Measurements from ENCODE around the gene HOXA7. TPM values are rescaled to one million over a fixed set of nuclear protein-coding genes. Genes with fewer than 3 reads are reported as not detected.

The HOXA7 gene
- total RNA-seq, 1 experiment from 2014 or later, result not detected

DNA sequence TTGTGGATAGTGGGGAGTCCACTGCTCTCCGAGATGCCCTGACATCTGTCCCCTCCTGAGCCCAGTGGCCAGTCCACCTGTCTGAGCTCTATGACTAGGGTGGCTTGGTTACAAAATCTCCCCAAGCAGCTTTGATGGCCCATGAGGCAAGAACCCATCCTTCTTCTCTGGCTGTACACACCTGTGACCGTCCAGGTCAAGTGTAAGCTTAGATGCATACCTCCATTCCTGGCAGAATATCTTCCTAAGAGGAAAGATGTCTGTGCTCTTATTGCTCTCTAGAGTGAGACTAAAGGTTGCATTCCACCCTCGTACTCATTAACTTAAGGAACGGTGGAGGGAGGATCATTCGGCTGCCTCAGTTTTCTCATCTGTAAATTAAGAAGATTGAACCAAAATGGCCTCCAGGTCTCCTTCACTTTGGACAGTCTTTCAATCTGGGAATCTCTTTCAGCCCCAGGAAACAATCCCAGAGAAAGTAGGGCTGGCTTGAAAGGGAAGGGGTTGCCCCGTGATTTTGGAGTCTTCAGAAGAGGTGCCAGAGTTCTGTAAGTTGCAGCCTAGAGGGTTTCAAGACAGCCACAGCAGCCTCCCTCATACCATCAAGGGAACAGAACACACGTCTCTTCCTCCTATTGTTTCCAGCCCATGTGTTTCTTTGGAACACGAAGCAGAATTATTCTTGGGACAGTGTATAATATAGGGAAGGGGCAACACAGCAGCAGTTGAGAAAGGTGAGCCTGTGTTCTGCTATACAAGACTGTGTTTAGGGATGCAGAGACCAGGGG is 31.4 kb downstream of the HOXA7 start:
- Histone ChIP-seq H3K9me2 (ENCODE audit: insufficient read depth) (no peaks in the 10 kb centered on the region), H3K4me3 (no peak overlapping the region), H2AFZ (no peak overlapping the region), H3K27me3 (ENCODE audit: insufficient read depth, low read depth) (no peaks in the 10 kb centered on the region), H3F3A (ENCODE audit: insufficient read depth, low read depth) (peaks cover 11% of the 10 kb centered on the region; the same call in 1 of the 2 replicates), H3K79me2 (ENCODE audit: low read depth) (no peaks in the 10 kb centered on the region), H4K20me1 (ENCODE audit: insufficient read depth) (no peaks in the 10 kb centered on the region), H3K4me1 (replicated peaks; ENCODE audit: insufficient read depth) (peaks cover 9% of the 10 kb centered on the region; the same call in 1 of the 2 replicates), H3K4me2 (no peak overlapping the region), H3K36me3 (ENCODE audit: low read depth) (peaks cover 8% of the 10 kb centered on the region; the same call in 1 of the 2 replicates), H3K9me3 (ENCODE audit: insufficient read depth, low read depth) (no peaks in the 10 kb centered on the region), H3K27ac (no peak overlapping the region)
- no peak for DNase-seq
- intact Hi-C loops (cut with micrococcal nuclease; ENCODE audit: unreplicated experiment), result no loop called here
- ChIA-PET CTCF (no interaction called here), POLR2A (ENCODE audit: unreplicated experiment) (no interaction called here)
- TF ChIP-seq EZH2 (IDR thresholded peaks at IDR 0.05; ENCODE audit: low read depth), result no peak
- BruUV-seq (replicated peaks), result no TSS peak

DNA sequence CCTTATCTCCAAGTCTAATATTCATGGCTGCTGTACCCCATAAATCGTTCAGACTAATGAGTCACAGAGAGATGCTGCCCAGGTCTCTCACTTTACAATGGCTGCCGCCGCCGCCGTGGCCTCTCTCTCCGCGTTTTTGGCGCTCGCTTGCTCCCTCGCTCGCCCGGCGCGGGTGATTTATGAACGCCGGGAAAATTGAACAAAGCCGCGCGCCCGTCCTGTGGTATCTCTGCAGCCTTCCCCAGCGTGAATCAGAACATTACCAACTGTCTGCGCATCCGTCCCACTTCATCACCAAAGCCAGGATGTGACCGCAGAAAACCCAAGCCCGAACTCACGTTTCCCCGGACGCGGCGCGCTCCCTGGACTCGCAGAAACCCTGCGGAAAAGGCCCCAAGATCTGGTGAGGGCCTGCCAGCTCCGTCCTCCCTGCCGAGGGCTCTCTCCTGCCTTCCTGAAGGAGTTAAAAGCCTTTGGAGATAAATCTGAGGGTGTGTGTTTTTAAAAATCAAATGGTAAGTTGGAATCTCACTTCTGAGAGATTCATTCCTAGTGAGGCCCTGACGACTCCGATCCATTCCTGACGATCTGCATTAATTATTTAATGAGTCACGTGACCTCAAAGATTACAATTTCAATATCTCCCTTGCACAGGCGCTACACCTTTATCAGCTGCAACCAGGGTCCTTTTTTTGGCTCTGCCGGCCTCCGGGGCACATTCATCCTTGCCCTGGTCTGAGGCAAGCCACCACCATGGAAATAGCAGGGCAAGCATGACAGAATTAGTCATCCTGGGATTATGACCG is 32.2 kb downstream of the HOXA7 start:
- Histone ChIP-seq H3K27ac (no peak overlapping the region), H3K27me3 (ENCODE audit: insufficient read depth, low read depth) (no peaks in the 10 kb centered on the region), H3K79me2 (ENCODE audit: low read depth) (no peaks in the 10 kb centered on the region), H3K9me3 (ENCODE audit: insufficient read depth, low read depth) (no peaks in the 10 kb centered on the region), H4K20me1 (ENCODE audit: insufficient read depth) (no peaks in the 10 kb centered on the region), H3K36me3 (ENCODE audit: low read depth) (peaks cover 8% of the 10 kb centered on the region; the same call in 1 of the 2 replicates), H3K4me2 (no peak overlapping the region), H3K4me1 (replicated peaks; ENCODE audit: insufficient read depth) (peaks cover 9% of the 10 kb centered on the region; the same call in 1 of the 2 replicates), H3F3A (ENCODE audit: insufficient read depth, low read depth) (peaks cover 19% of the 10 kb centered on the region), H3K4me3 (no peak overlapping the region), H2AFZ (no peak overlapping the region), H3K9me2 (ENCODE audit: insufficient read depth) (no peaks in the 10 kb centered on the region)
- BruUV-seq (replicated peaks), result no TSS peak
- CTCF ChIA-PET, result no interaction called here
- intact Hi-C loops (cut with micrococcal nuclease; ENCODE audit: unreplicated experiment), result no loop called here
- no peak for DNase-seq
- TF ChIP-seq EZH2 (IDR thresholded peaks at IDR 0.05; ENCODE audit: low read depth), result no peak
- TF ChIP-seq, protein P1, sequence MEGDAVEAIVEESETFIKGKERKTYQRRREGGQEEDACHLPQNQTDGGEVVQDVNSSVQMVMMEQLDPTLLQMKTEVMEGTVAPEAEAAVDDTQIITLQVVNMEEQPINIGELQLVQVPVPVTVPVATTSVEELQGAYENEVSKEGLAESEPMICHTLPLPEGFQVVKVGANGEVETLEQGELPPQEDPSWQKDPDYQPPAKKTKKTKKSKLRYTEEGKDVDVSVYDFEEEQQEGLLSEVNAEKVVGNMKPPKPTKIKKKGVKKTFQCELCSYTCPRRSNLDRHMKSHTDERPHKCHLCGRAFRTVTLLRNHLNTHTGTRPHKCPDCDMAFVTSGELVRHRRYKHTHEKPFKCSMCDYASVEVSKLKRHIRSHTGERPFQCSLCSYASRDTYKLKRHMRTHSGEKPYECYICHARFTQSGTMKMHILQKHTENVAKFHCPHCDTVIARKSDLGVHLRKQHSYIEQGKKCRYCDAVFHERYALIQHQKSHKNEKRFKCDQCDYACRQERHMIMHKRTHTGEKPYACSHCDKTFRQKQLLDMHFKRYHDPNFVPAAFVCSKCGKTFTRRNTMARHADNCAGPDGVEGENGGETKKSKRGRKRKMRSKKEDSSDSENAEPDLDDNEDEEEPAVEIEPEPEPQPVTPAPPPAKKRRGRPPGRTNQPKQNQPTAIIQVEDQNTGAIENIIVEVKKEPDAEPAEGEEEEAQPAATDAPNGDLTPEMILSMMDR (conservative IDR thresholded peaks at IDR 0.05), result no peak
- POLR2A ChIA-PET (ENCODE audit: unreplicated experiment), result interaction anchor here (0.6 kb wide), 1 partner anchor 11 kb away, joined by 4 read pairs; no protein-coding TSS in a partner anchor

DNA sequence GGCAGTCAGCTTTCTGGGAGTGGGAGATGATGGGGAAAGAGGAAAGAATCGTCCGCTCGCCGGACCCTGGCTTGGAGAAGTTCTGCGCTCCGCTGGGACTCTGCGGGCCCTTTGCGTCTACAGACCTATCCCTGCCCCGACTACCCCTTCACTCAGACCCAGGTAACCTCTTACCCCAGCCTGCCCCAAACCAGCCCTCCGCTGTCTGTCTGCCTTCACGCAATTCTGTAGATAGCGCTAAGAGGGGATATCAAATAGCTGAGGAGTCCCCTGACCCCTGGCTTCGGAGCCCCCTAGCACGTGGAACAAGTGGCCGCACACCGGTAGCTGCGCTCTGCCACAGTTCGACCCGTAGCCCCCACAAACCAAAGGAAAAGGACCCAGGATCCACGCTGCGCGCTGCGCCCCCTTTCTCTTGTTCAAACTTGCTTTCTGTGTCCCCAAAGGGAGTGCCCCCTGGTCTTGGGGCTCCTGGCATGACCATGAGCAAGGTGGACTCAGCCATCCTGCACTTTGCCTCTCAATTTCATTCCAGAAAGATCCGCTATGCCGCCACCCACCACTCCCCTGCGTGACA is 32.9 kb downstream of the HOXA7 start:
- H3K4me2 ChIP-seq, result no peak overlapping the region
- peaks cover 27% of the 10 kb centered on the region for H3F3A ChIP-seq (ENCODE audit: insufficient read depth, low read depth)
- H3K4me1 ChIP-seq (replicated peaks; ENCODE audit: insufficient read depth), result peaks cover 9% of the 10 kb centered on the region; the same call in 1 of the 2 replicates
- no peak for TF ChIP-seq EZH2 (IDR thresholded peaks at IDR 0.05; ENCODE audit: low read depth)
- TF ChIP-seq, protein P1 (conservative IDR thresholded peaks at IDR 0.05), result no peak
- ChIA-PET POLR2A (ENCODE audit: unreplicated experiment) (interaction anchor here (0.6 kb wide), 1 partner anchor 11 kb away, joined by 4 read pairs; no protein-coding TSS in a partner anchor), CTCF (no interaction called here)
- no peaks in the 10 kb centered on the region for H4K20me1 ChIP-seq (ENCODE audit: insufficient read depth)
- peaks cover 11% of the 10 kb centered on the region; the same call in 1 of the 2 replicates for H3K36me3 ChIP-seq (ENCODE audit: low read depth)
- H2AFZ ChIP-seq, result no peak overlapping the region
- no peaks in the 10 kb centered on the region for H3K9me2 ChIP-seq (ENCODE audit: insufficient read depth)
- no peak overlapping the region for H3K4me3 ChIP-seq
- 0 out of 2 replicates have a peak, but pooled peaks cover 5% of the 10 kb centered on the region for H3K79me2 ChIP-seq (ENCODE audit: low read depth)
- H3K27me3 ChIP-seq (ENCODE audit: insufficient read depth, low read depth), result no peaks in the 10 kb centered on the region
- no TSS peak for BruUV-seq (replicated peaks)
- no peak overlapping the region for H3K27ac ChIP-seq
- no peak for DNase-seq
- H3K9me3 ChIP-seq (ENCODE audit: insufficient read depth, low read depth), result no peaks in the 10 kb centered on the region
- intact Hi-C loops (cut with micrococcal nuclease; ENCODE audit: unreplicated experiment), result no loop called here
